Measurements from ENCODE around the gene COX6A1.

GRCh38 chr12:120406069-120406468, 31.8 kb upstream of the COX6A1 start:
- TF ChIP-seq POLR2A (IDR thresholded peaks at IDR 0.05) (no peak), CTCF (IDR thresholded peaks at IDR 0.05) (no peak)

Measured in breast epithelium (tissue), 3 donors.